Esophagus muscularis mucosa (tissue), 3 donors: ENCODE results near the gene HSD17B11.

Experiments used
- POLR2AphosphoS5 ChIP-seq, 2 donors: sonication (generic); formaldehyde crosslinking; IDR thresholded peaks; one replicate each; pipeline ENCODE4 v1.6.1; 2017; ENCODE audit warnings: antibody characterized with exemption in 2 of 2
- TF ChIP-seq, protein P1 (sequence below), 3 experiments: fragments of 200-600 bp in 2 of 3; fragments of 450-650 bp in 1 of 3; sonication (generic) in 2 of 3; IDR thresholded peaks; one replicate each; pipeline ENCODE4 v1.5.1; 2017 to 2019; ENCODE audit warnings: antibody characterized with exemption in 3 of 3, mild to moderate bottlenecking in 2 of 3, moderate library complexity in 1 of 3

DNA sequence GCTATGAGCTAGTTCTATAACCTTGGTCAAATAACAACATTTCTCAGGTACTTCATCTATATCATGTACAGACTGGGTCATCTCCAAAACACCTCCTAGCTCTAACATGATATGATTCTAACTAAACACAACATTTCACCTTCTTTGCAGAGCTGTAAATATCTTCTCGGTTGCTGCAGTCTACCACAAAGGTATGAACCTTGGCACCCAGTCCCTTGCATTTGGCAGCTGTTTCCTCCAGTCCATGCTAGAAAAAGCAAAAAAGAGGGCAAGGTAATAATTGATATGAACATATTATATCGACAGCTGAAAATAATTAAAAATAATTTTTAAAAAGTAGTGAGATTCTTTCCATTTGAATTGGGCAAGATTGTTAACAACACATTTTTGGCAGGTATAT is 8.9 kb downstream of the HSD17B11 start:
- TF ChIP-seq POLR2AphosphoS5 (IDR thresholded peaks at IDR 0.05): no peak
- TF ChIP-seq, protein P1, sequence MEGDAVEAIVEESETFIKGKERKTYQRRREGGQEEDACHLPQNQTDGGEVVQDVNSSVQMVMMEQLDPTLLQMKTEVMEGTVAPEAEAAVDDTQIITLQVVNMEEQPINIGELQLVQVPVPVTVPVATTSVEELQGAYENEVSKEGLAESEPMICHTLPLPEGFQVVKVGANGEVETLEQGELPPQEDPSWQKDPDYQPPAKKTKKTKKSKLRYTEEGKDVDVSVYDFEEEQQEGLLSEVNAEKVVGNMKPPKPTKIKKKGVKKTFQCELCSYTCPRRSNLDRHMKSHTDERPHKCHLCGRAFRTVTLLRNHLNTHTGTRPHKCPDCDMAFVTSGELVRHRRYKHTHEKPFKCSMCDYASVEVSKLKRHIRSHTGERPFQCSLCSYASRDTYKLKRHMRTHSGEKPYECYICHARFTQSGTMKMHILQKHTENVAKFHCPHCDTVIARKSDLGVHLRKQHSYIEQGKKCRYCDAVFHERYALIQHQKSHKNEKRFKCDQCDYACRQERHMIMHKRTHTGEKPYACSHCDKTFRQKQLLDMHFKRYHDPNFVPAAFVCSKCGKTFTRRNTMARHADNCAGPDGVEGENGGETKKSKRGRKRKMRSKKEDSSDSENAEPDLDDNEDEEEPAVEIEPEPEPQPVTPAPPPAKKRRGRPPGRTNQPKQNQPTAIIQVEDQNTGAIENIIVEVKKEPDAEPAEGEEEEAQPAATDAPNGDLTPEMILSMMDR (IDR thresholded peaks at IDR 0.05): no peak
